Heart left ventricle (tissue), 13 donors: Measurements from ENCODE around the gene SEC31A.

Source experiments
- CTCF ChIP-seq, 12 donors: fragments of 200-600 bp; sonication (generic) in 4 of 12; IDR thresholded peaks; one replicate each; pipeline versions ENCODE4 v1.5.0 to v1.8.0; 2018 to 2022; ENCODE audit warnings: antibody characterized with exemption in 12 of 12, mild to moderate bottlenecking in 5 of 12
- POLR2A ChIP-seq, 2 donors: fragments of 450-650 bp; IDR thresholded peaks; one replicate each; pipeline ENCODE4 v1.6.1; 2017; ENCODE audit warnings: antibody characterized with exemption in 2 of 2, mild to moderate bottlenecking in 2 of 2, moderate library complexity in 2 of 2
- donor health status: ischemic (EF 13 %, LVEDD 7.1; RV severe dilation, severe dysfunction).
- donor health status: DM: no; HTN: yes; CAD: no.
- donor health status: DM: no; HTN: no; CAD: no.
- donor health status: ischemic (EF 25% LVEDD 6.9; RV normal size, moderate dysfunction).
- donor health status: ischemic (EF 25% LVEDD 5.7; RV mildly dilated, moderate dysfunction).
- donor health status: ischemic (EF 35%, LVEDD 5.7; RV mildly dilated, moderate dysfunction).
- donor health status: nonischemic (EF 11% LVEDD 7.7; RV severe dilation, severe dysfunction).
- donor health status: DM: yes; HTN: yes; CAD: no.
- donor health status: PGD.
- donor health status: ischemic (EF 29% LVEDD 5.4; RV normal size, mild dysfunction).
- donor health status: nonischemic (EF 23%, LVEDD 6.1; RV moderate dilation, normal function).

- TF ChIP-seq CTCF (IDR thresholded peaks at IDR 0.05) (no peak), POLR2A (IDR thresholded peaks at IDR 0.05) (no peak)
Observed at GRCh38 chr4:82861529-82861928, 29.4 kb downstream of the SEC31A start.
